Stimulated activated CD8-positive, alpha-beta memory T cell treated with anti-CD3 and anti-CD28 coated beads, Interleukin-15, amount 100 ng/mL, for 1 hour (primary cell): ENCODE data around the gene SMYD4.
"Not testable (repeated sequence)": the region's sequence is repeated elsewhere in the genome, so short reads cannot be mapped to it uniquely, and the experiment has no call there.

ENCODE experiments used
- DNase-seq: peaks from one replicate; pipeline ENCODE4 v3.0.0-alpha.2; 2020; ENCODE audit warnings: low read depth

SMYD4 gene

GRCh38 chr17:1755252-1755826 is 74.4 kb downstream of the SMYD4 start:
- DNase-seq: no peak

GRCh38 chr17:1754430-1755112 is 75.1 kb downstream of the SMYD4 start:
- no peak for DNase-seq

GRCh38 chr17:1753767-1754429 is 75.8 kb downstream of the SMYD4 start:
- DNase-seq: no peak

DNA sequence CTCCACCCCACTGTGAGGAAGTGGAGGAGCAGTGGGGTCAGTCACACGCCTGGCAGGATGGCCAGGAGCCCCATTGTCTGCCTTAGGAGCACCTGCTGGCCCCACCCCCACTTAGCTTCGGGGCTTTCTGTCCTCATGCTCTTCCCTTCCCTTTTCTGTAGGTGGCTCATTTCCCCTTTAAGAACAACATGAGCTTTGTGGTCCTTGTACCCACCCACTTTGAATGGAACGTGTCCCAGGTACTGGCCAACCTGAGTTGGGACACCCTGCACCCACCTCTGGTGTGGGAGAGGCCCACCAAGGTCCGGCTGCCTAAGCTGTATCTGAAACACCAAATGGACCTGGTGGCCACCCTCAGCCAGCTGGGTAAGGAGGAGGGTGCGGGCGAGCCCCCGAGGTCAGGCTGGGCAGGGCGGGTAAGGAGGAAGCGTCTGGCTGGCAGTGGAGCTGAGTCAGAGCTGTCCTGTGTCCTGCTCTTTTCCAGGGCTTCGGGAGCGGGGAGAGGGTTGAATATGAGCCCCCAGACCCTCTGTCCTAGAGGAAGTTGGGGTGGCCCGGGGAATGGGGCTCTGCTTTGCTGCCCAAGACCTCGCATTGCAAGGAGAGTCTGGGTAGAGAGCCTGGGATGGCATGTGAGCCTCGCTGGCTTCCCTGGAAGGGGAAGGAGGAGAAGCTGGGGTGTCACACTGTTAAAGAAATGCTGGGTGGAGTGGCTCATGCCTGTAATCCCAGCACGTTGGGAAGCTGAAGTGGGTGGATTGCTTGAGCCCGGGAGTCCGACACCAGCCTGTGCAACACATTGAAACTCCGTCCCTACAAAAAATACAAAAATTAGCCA is 77.1 kb downstream of the SMYD4 start:
- DNase-seq: no peak

GRCh38 chr17:1750628-1751027 is 79.1 kb downstream of the SMYD4 start:
- no peak for DNase-seq

- DNase-seq: no peak
These were observed 82.6 kb downstream of the SMYD4 start for GRCh38 chr17:1746975-1747543.

GRCh38 chr17:1745513-1746020 is 84.1 kb downstream of the SMYD4 start:
- DNase-seq: no peak

DNA sequence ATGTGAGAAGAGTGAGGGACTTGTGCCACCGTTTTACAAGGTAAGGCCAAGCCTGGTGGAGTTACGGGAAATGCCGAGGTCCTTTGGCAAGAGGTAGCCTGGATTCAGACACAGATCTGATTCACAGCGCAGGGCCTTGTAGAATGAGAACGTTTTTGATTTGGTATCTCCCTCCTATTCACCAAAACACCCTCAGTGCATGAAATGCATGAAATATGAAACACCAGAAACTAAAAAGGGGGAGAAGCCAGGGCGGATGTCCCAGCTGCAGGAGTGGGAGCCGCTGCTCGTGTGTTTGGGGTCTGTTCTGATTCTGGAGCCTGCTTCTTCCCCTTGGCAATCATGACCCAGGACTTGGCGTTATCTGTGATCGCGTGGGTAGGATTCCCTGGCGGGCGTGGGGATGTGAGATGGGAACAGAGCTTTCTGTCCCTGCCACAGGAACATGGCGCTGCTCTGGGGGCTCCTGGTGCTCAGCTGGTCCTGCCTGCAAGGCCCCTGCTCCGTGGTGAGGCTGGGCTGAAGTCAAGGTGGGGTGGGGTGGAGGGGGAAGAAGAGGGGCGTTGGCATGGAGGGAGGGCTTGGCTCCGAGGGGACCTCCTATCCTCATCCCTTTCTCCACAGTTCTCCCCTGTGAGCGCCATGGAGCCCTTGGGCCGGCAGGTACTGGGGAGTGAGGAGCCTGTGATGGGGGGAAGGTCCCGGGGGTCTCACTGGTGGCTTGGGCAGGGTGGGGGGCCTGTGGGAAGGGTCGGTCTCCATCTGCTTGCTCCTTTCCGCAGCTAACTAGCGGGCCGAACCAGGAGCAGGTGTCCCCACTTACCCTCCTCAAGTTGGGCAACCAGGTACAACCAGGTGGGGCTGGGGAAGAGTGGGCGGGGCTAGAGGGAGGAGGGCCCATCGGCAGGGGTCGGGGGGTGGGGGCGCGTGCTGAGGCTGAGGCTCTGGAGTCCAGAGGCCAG is 84.9 kb downstream of the SMYD4 start:
- DNase-seq: no peak

- no peak for DNase-seq
These were observed 86.6 kb downstream of the SMYD4 start for GRCh38 chr17:1743088-1743439.

DNA sequence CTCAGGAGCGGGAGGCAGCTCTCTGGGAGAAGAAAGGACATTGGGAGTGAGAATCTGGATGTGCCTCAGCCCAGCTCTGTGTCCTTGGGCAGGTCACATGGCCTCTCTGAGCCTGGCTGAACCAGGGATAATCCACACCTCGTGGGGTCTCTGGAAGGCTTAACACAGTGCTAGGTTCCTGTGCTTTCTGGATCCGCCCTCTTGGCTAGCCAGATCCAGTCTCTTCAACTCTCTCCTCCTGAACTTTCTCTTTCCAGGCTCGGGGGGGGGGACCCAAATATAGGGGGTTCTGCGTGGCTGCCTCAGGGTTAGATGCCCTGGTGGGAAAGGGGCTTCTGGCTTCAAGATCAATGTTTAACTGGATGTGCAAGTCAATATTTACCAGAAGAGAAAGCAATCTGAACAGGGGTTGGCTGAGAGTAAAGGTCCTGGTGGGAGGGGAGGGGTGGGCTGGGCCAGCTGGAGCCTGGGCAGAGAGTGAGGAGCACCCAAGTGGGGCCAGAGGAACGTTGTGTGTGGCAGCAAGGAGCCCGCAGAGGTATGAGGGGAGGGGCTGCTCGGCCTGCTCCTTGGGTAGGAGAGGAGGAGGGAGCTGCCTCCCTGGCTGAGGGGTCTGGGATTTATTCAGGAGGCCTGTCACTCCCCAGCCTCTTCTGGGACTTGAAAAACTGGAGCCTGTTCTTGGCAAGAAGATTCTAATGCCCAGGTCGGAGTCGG is 87.2 kb downstream of the SMYD4 start, which contains the start of gene SERPINF2:
TSS of gene SERPINF2 (plus strand) at position 501 of the 717 bp plus-strand sequence. CDS start 2,125 bp downstream, outside the sequence.
- no peak for DNase-seq

- not testable (repeated sequence) for DNase-seq
These were observed 87.8 kb downstream of the SMYD4 start for GRCh38 chr17:1741899-1742298.

DNA sequence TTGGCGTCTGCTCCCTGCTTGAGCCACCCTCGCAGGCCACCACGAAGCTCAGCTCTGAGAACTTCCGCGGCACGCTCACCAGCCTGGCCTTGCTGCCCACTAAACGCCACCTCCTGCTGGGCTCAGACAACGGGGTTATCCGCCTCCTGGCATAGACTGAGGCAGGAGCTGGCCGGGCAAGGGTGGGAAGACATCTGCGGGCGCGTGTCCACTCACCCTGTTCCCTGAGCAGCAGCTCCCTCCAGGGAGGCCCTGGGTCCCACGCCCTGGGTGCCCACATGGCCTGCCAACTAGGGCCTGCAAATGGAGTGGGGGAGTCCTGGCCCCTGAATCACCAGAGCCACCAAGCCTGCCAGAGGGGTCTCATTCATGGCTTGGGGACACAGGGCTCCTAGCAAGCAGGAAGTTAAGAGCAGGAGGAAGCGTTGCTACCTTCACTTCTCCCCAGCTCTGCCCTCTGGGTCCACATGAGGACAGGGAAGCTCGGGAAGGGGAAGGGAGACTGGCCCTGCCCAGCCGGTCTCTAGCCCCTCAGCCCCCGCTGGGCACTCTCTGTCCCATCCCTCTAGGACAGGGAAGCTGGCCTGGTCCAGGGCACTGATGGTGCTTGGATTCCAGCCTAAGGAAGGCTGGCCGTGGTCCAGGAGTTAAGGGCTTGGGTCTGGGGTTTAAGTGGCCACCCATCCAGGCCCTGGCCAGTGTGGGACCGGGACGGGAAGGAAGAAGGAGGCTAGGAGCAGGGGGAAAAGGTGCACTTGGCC is 92.0 kb downstream of the SMYD4 start:
- DNase-seq: no peak

DNA sequence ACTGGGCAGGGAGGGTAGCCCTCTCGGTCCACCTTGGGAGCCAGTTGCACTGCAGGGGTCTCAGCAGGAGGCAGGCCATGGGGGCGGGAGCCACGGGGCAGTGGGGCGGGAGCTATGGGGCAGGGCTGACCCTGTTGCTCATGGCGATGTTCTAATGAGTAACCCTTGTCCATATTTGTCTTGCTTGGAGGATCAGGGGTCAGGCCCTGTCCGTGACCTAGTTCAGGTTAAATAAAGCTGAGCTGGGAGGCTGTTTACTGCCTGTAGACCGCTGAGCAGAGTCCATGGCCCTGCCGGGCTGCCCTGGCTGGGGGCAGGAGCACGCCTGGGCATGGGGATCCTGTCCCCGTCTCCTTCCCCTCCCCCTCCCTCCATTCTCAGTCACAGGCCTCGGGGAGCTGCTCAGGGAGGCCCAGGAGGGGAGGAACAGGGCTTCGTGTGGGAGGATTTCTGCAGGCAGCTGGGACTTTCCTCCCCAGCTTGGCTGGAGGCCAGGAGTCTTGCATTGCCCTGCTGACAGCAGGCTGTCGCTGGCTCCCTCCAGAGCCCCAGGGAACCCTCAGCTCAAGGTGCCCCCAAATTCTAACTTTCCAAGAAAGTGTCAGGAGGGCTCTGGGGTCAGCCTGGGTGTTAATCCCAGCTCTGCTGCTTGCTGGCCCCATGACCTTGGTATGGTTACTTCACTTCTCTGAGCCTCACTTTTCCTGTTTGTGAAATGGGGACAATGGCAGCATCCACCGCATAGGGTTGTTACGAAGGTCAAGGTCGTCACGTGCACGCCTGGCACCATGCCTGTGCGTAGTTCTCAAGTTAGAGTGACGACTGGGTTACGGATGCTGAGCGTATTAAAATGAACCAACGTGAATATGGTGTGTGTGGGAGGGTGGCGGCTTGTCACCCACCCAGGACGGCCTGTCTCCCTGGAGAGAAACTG is 93.1 kb downstream of the SMYD4 start:
- no peak for DNase-seq

GRCh38 chr17:1735834-1736347 is 93.8 kb downstream of the SMYD4 start:
- DNase-seq: no peak

DNA sequence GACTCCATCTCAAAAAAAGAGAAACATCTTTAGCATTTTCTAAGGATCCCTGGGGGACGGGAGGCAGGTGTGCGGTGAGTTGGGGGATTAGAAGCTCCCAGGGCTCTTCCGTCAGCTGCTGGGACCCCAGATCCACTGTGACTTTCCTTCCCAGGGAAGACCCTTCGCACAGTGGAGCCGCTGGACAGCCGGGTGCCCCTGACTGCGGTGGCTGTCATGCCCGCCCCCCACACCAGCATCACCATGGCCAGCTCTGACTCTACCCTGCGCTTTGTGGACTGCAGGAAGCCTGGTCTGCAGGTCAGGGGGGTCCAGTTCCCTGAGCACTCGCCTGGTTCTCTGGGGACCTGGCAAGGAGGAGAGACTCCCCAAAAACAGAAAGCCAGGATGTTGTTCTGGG is 94.3 kb downstream of the SMYD4 start:
- DNase-seq: no peak

- DNase-seq: no peak
These were observed 95.9 kb downstream of the SMYD4 start for GRCh38 chr17:1733759-1734158.

GRCh38 chr17:1732833-1733321 is 96.8 kb downstream of the SMYD4 start:
- DNase-seq: no peak
